ENCODE measurements around the gene DNAJA4.

GRCh38 chr15:78272776-78273175, 8.4 kb downstream of the DNAJA4 start:
- no peak for TF ChIP-seq EP300 (IDR thresholded peaks at IDR 0.05)
- TF ChIP-seq CTCF (IDR thresholded peaks at IDR 0.05), result no peak

Measured in stomach (tissue), 4 donors.